ENCODE results near the gene KRTAP1-5.

DNA sequence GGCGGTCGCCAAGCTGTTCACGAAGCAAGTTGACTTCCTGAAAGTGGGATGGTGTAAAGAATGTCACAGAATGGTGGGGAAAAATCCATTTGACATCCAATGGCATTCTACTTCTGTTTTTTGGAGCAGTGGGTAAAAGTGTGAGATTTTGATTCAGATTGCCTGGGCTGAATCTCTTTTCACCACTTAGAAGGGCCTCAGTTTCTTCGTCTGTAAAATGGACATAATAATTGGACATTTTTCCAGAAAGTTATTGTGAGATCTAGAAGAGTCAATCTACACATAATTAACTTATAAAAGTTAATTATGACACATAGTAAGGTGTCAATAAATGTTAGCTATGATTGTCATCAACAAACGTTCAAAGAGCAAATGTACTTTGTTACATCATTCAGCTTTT is 45.9 kb downstream of the KRTAP1-5 start:
- TF ChIP-seq CTCF (conservative IDR thresholded peaks at IDR 0.05; ENCODE audit: low read length) (no peak), EZH2phosphoT487 (IDR thresholded peaks at IDR 0.05; ENCODE audit: borderline replicate concordance, low read depth, low read length) (no peak)
